ENCODE data around the gene GPR18. TPM values are rescaled to one million over a fixed set of nuclear protein-coding genes. Genes with fewer than 3 reads are reported as not detected.

GPR18 gene
- total RNA-seq, 1 donor: not detected

DNA sequence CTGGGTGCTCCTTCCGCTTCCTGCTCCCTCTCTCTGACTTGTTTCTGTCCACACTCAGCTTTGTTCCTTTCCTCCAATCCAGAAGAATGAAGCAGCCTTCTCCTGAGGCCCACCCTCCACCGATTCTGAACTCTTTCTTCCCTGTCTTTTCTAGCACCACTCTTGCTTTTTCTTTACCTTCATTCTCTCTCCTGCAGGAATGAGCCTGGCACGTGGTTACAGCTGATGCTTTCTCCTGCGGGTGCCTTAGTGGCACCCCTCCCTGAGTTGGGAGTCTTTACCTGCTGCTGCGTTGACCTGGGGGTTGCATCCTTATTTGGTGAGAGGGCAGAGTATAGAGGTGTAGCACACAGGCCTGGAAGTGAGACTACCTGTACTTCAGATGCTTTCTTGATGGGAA lies 51.3 kb downstream of the GPR18 start:
- H3K4me3 ChIP-seq (ENCODE audit: low read depth, low read length): no peak overlapping the region
- DNase-seq (ENCODE audit: low read depth): no peak
- no peak for TF ChIP-seq CTCF (IDR thresholded peaks at IDR 0.05; ENCODE audit: insufficient read depth, low read length)

- TF ChIP-seq CTCF (IDR thresholded peaks at IDR 0.05; ENCODE audit: insufficient read depth, low read length): no peak
- H3K4me3 ChIP-seq (ENCODE audit: low read depth, low read length): no peak overlapping the region
- DNase-seq (ENCODE audit: low read depth): no peak
Measured at GRCh38 chr13:99206226-99206625, 52.0 kb downstream of the GPR18 start.

DNA sequence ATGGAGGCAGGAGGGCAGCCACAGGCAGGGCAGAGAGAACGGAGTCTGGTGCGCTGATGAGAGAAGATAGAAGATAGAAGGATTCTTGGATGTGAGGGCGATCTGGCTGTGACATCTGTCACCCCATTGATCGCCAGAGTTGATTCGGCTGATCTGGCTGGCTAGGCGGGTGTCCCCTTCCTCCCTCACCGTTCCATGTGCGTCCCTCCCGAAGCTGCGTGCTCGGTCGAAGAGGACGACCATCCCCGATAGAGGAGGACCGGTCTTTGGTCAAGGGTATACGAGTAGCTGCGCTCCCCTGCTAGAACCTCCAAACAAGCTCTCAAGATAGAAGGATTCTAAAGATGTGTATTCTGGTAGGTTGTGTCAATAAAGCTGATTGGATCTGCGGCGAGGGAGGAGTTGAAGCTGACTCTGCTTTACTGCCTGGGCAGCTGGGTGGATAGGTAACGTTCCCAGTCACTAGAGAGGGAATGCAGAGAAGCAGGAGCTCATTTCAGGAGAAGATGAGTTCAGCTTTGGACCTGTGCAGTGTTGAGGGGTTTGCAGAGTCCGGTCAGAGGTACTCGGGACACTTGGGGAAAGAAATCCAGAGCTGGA lies 52.5 kb downstream of the GPR18 start:
- no peak for TF ChIP-seq CTCF (IDR thresholded peaks at IDR 0.05; ENCODE audit: insufficient read depth, low read length)
- DNase-seq (ENCODE audit: low read depth): no peak
- no peak overlapping the region for H3K4me3 ChIP-seq (ENCODE audit: low read depth, low read length)

Small RNAs within 50 kb of the gene (small RNA-seq; reads per million reads assigned to genes)
- gene RN7SKP9: not detected

Other genes with a start within 250 kb of the GPR18 start
- 17.8 and 33.8 TPM in 2 replicates for gene UBAC2, start 57.5 kb downstream of the GPR18 start, total RNA-seq (ENCODE audit: low replicate concordance)
- not detected in 2 replicates for gene GPR183, start 49.0 kb upstream of the GPR18 start, total RNA-seq (ENCODE audit: low replicate concordance)
- 116 and 172 TPM in 2 replicates for gene TM9SF2, start 243.1 kb upstream of the GPR18 start, total RNA-seq (ENCODE audit: low replicate concordance)